Body of pancreas (tissue), 4 donors: Measurements from ENCODE around the gene GNL2. TPM values are rescaled to one million over a fixed set of nuclear protein-coding genes. Genes with fewer than 3 reads are reported as not detected.

Experiments used
- ATAC-seq: fragments of 150-250 bp; one replicate; pipeline ENCODE4 v1.9.1; 2016
- DNase-seq, 4 donors: peaks; one replicate each; pipeline ENCODE4 v3.0.0-alpha.2; 2019
- H3K27ac ChIP-seq, 4 donors: fragments of 200-600 bp; sonication (generic); 1 replicate in 3 of 4; 2 replicates in 1 of 4; pipeline versions ENCODE4 v1.5.1 to v1.6.1; 2016 to 2019; ENCODE audit warnings: mild to moderate bottlenecking in 1 of 4, mixed read lengths in 1 of 4, moderate library complexity in 1 of 4
- H3K27me3 ChIP-seq, 2 donors: fragments of 200-600 bp; sonication (generic); one replicate each; pipeline ENCODE4 v1.6.0; 2016; ENCODE audit warnings: mild to moderate bottlenecking in 1 of 2
- H3K36me3 ChIP-seq, 2 donors: fragments of 200-600 bp; sonication (generic); replicated peaks in 1 of 2; 2 replicates each; pipeline ENCODE4 v1.5.1; 2016; ENCODE audit warnings: low read depth in 2 of 2; ENCODE audit not compliant: insufficient read depth in 1 of 2
- H3K4me1 ChIP-seq: fragments of 200-600 bp; sonication (generic); one replicate; pipeline ENCODE4 v1.6.0; 2016
- H3K4me3 ChIP-seq, 2 donors: fragments of 200-600 bp; sonication (generic); 1 replicate in 1 of 2; 2 replicates in 1 of 2; pipeline ENCODE4 v1.5.1; 2016 to 2019
- H3K9me3 ChIP-seq, 3 donors: fragments of 200-600 bp; sonication (generic); 1 replicate in 2 of 3; 2 replicates in 1 of 3; pipeline ENCODE4 v1.5.1; 2016
- CTCF ChIP-seq, 7 experiments: fragments of 450-650 bp in 4 of 7; fragments of 200-600 bp in 3 of 7; sonication (generic) in 3 of 7; IDR thresholded peaks; one replicate each; pipeline ENCODE4 v1.5.1; 2016 to 2019; ENCODE audit warnings: antibody characterized with exemption in 7 of 7
- POLR2A ChIP-seq, 3 donors: fragments of 450-650 bp; IDR thresholded peaks; one replicate each; pipeline ENCODE4 v1.6.1; 2016; ENCODE audit warnings: antibody characterized with exemption in 3 of 3, mild to moderate bottlenecking in 2 of 3
- WGBS, 2 donors: methylation state at CpG; one replicate each; pipeline ENCODE4 v1.1.5; 2017; 5-methylcytosine and 5-hydroxymethylcytosine counted together
- intact Hi-C: fragments of 100-400 bp; cut with DNase I; formaldehyde crosslinking; loops from one replicate; pipeline ENCODE4 v1.15.1; 2023
- total RNA-seq, 2 donors: library from RNA; depleted of rRNA; stranded (reverse); fragments of >200 nt; gene quantifications; one replicate each; pipeline ENCODE4 v1.1.0, GENCODE V29; 2016

The GNL2 gene
- total RNA-seq, 2 donors from 2014 or later: 22.8 to 33.0 TPM

- H3K4me1 ChIP-seq: no peaks in the 10 kb centered on the region
- H3K27ac ChIP-seq: no peak overlapping the region
- no peak overlapping the region for H3K4me3 ChIP-seq
- no peaks in the 10 kb centered on the region for H3K27me3 ChIP-seq
- ATAC-seq (no peak), DNase-seq (no peak)
- intact Hi-C loops: no loop called here
- H3K9me3 ChIP-seq: no peaks in the 10 kb centered on the region
- H3K36me3 ChIP-seq: peaks cover 4 to 44% of the 10 kb centered on the region in 2 donors
- 80 to 92% methylated on average over 5 of the region's 5 CpGs for WGBS, 2 donors
- TF ChIP-seq CTCF (IDR thresholded peaks at IDR 0.05) (no peak), POLR2A (IDR thresholded peaks at IDR 0.05) (no peak)
Observed at GRCh38 chr1:37575692-37576091, 20.0 kb downstream of the GNL2 start.

- H3K4me3 ChIP-seq: no peak overlapping the region
- 82 to 87% methylated on average over 7 of the region's 7 CpGs for WGBS, 2 donors
- peaks cover 4 to 50% of the 10 kb centered on the region in 2 donors for H3K36me3 ChIP-seq
- no peaks in the 10 kb centered on the region for H3K27me3 ChIP-seq
- H3K9me3 ChIP-seq: no peaks in the 10 kb centered on the region
- ATAC-seq: no peak
- no peak for DNase-seq
- intact Hi-C loops: no loop called here
- no peaks in the 10 kb centered on the region for H3K4me1 ChIP-seq
- TF ChIP-seq CTCF (IDR thresholded peaks at IDR 0.05): no peak
- no peak for TF ChIP-seq POLR2A (IDR thresholded peaks at IDR 0.05)
- no peak overlapping the region for H3K27ac ChIP-seq
Observed at GRCh38 chr1:37574834-37575480, 20.8 kb downstream of the GNL2 start.

- H3K4me1 ChIP-seq: no peaks in the 10 kb centered on the region
Observed at GRCh38 chr1:37570528-37571334, 25.0 kb downstream of the GNL2 start.

GRCh38 chr1:37567023-37567422 lies 28.7 kb downstream of the GNL2 start:
- Histone ChIP-seq H3K9me3 (no peaks in the 10 kb centered on the region), H3K4me1 (no peaks in the 10 kb centered on the region), H3K4me3 (no peak overlapping the region), H3K27me3 (no peaks in the 10 kb centered on the region), H3K36me3 (peaks cover 11 to 32% of the 10 kb centered on the region in 2 donors), H3K27ac (no peak overlapping the region)
- intact Hi-C loops: no loop called here
- TF ChIP-seq POLR2A (IDR thresholded peaks at IDR 0.05) (no peak), CTCF (IDR thresholded peaks at IDR 0.05) (no peak)
- WGBS, 2 donors: 68 to 79% methylated on average over 3 of the region's 3 CpGs
- ATAC-seq (peak; percentile 48), DNase-seq (peak in 2 of 4 donors; percentile 21 to 42)

More at GRCh38 chr1:37570528-37571334, 25.0 kb downstream of the GNL2 start:
- ATAC-seq (no peak), DNase-seq (no peak)
- intact Hi-C loops: no loop called here
- no peak overlapping the region for H3K4me3 ChIP-seq
- 89 to 92% methylated on average over 3 of the region's 3 CpGs for WGBS, 2 donors
- TF ChIP-seq POLR2A (IDR thresholded peaks at IDR 0.05): no peak
- TF ChIP-seq CTCF (IDR thresholded peaks at IDR 0.05): no peak
- no peaks in the 10 kb centered on the region for H3K9me3 ChIP-seq
- H3K27ac ChIP-seq: no peak overlapping the region
- H3K27me3 ChIP-seq: no peaks in the 10 kb centered on the region
- H3K36me3 ChIP-seq: peaks cover 15 to 59% of the 10 kb centered on the region in 2 donors
